Muscle of leg (tissue), 11 donors: ENCODE results near the gene MISP. TPM values are rescaled to one million over a fixed set of nuclear protein-coding genes. Genes with fewer than 3 reads are reported as not detected.

Experiments
- DNase-seq: peaks from one replicate; pipeline ENCODE4 v3.0.0; 2013
- H3K27ac ChIP-seq: one replicate; pipeline ENCODE4 v1.5.1; 2013; ENCODE audit warnings: mild to moderate bottlenecking, low read length, control low read depth
- H3K27me3 ChIP-seq: one replicate; pipeline ENCODE4 v1.6.1; 2013; ENCODE audit warnings: low read length; ENCODE audit not compliant: control insufficient read depth, insufficient read depth
- H3K36me3 ChIP-seq: one replicate; pipeline ENCODE4 v1.6.1; 2013; ENCODE audit warnings: low read length; ENCODE audit not compliant: control insufficient read depth, insufficient read depth
- H3K4me1 ChIP-seq: one replicate; pipeline ENCODE4 v1.6.1; 2013; ENCODE audit warnings: low read length; ENCODE audit not compliant: control insufficient read depth, insufficient read depth
- H3K4me3 ChIP-seq: one replicate; pipeline ENCODE4 v1.5.1; 2013; ENCODE audit warnings: low read length, control low read depth
- H3K9me3 ChIP-seq: replicated peaks from 2 replicates; pipeline ENCODE4 v1.6.1; 2013; ENCODE audit warnings: low read depth, low read length; ENCODE audit not compliant: control insufficient read depth
- WGBS: methylation state at CpG from one replicate; pipeline ENCODE4 v1.1.5; 2013; ENCODE audit warnings: missing lambda C conversion rate; ENCODE audit not compliant: insufficient coverage; 5-methylcytosine and 5-hydroxymethylcytosine counted together
- polyA plus RNA-seq, 8 donors: library from polyadenylated mRNA; unstranded; fragments of 120-200 nt; gene quantifications; one replicate each; pipeline versions ENCODE4 v1.2.1 to v1.2.3, GENCODE V29; 2013; ENCODE audit warnings: inconsistent platforms in 1 of 8, low replicate concordance in 1 of 8; ENCODE audit not compliant: insufficient read length in 8 of 8, insufficient read depth in 1 of 8
- total RNA-seq: library from RNA; stranded (reverse); fragments of 120-200 nt; gene quantifications from one replicate; pipeline ENCODE4 v1.2.4, GENCODE V29; 2013

The MISP gene
- total and polyA plus RNA-seq, 9 donors: 0.09 to 11.6 (median 0.16) TPM; not detected in 1

GRCh38 chr19:772063-772462, 21.2 kb downstream of the MISP start:
- no peaks in the 10 kb centered on the region for H3K9me3 ChIP-seq
- H3K36me3 ChIP-seq: no peaks in the 10 kb centered on the region
- no peak for DNase-seq
- 81% methylated on average over 4 of the region's 5 CpGs for WGBS
- H3K4me1 ChIP-seq: no peaks in the 10 kb centered on the region
- H3K27me3 ChIP-seq: peaks cover 3% of the 10 kb centered on the region
- H3K4me3 ChIP-seq: no peak overlapping the region
- no peak overlapping the region for H3K27ac ChIP-seq

DNA sequence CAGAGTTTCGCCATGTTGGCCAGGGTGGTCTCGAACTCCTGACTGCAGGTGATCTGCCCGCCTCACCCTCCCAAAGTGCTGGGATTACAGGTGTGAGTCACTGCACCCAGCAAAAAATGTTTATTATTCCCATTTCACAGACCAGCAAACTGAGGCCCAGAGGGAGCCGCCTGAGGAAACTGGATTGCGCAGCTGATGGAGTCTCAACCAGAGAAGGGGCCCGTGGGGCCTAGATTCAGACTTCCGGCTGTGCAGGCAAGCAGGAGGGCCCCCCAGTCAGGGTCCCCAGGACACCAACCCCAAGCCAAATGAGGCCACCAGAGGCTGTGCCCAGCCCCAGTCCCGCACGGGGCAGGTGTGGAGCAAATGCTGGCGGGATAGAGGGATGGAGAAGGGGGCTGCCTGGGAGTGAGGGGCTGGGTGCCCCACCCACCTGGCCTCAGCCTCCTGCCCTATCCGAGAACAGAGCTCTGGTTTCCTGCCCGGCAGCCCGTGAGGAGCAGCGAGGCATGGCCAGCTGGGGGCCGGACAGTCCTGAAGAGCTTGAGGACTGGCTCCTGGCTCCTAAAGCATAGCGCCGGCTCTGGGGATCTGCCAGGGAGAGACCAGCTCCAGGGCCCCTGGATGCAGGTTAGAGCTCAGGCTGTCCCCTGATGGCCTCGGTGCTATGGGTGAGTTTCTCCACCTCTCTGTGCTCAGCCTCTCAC, 22.0 kb downstream of the MISP start:
- Histone ChIP-seq H3K36me3 (no peaks in the 10 kb centered on the region), H3K27me3 (peaks cover 3% of the 10 kb centered on the region), H3K4me3 (no peak overlapping the region), H3K4me1 (no peaks in the 10 kb centered on the region), H3K27ac (no peak overlapping the region), H3K9me3 (no peaks in the 10 kb centered on the region)
- DNase-seq: no peak
- WGBS: 34% methylated on average over 9 of the region's 18 CpGs

GRCh38 chr19:776549-776948, 25.6 kb downstream of the MISP start:
- Histone ChIP-seq H3K36me3 (no peaks in the 10 kb centered on the region), H3K27ac (no peak overlapping the region), H3K4me3 (no peak overlapping the region), H3K27me3 (peaks cover 6% of the 10 kb centered on the region), H3K4me1 (peaks cover 6% of the 10 kb centered on the region), H3K9me3 (no peaks in the 10 kb centered on the region)
- WGBS: 75% methylated on average over 16 of the region's 18 CpGs
- DNase-seq: no peak

DNA sequence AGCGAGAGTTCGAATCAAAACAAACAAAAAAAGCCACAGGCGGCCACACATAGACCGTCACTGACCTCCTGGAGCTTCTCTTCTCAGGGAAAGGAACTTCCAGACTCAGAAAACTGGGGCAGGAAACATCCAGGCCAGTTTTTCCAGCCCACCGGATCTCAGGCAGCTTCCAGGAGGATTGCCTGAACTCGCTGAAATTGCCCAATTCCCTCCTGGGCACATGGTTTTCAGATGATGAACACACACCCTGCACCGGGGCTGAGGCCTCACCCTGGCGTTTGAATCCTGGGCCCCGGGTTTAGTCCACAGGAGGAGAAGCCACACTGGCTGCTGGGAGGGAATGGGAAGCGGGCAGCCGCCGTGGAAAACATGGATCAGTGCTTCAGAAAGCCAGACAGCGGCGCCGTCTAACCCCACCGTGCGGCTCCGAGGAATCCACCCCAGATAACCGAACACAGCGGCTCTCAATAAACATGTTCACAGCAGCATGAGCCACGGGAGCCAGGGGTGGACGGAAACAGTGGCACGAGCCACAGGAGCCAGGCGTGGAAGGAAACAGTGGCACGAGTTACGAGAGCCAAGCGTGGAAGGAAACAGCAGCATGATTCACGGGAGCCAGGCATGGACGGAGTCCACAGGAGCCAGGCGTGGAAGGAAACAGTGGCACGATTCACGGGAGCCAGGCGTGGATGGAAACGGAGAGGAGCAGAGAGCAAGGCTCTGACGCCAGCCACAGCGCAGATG, 28.2 kb downstream of the MISP start:
- Histone ChIP-seq H3K9me3 (no peaks in the 10 kb centered on the region), H3K36me3 (no peaks in the 10 kb centered on the region), H3K27ac (peak overlapping the region; percentile 29), H3K4me1 (peaks cover 18% of the 10 kb centered on the region), H3K4me3 (no peak overlapping the region), H3K27me3 (peaks cover 13% of the 10 kb centered on the region)
- WGBS: 34% methylated on average over 36 of the region's 36 CpGs
- peak; percentile 70 for DNase-seq

- H3K4me1 ChIP-seq: peaks cover 18% of the 10 kb centered on the region
- no peak overlapping the region for H3K27ac ChIP-seq
- H3K9me3 ChIP-seq: no peaks in the 10 kb centered on the region
- DNase-seq: no peak
- 70% methylated on average over 15 of the region's 15 CpGs for WGBS
- no peak overlapping the region for H3K4me3 ChIP-seq
- no peaks in the 10 kb centered on the region for H3K36me3 ChIP-seq
- peaks cover 13% of the 10 kb centered on the region for H3K27me3 ChIP-seq
Measured at GRCh38 chr19:780935-781334, 30.0 kb downstream of the MISP start.

DNA sequence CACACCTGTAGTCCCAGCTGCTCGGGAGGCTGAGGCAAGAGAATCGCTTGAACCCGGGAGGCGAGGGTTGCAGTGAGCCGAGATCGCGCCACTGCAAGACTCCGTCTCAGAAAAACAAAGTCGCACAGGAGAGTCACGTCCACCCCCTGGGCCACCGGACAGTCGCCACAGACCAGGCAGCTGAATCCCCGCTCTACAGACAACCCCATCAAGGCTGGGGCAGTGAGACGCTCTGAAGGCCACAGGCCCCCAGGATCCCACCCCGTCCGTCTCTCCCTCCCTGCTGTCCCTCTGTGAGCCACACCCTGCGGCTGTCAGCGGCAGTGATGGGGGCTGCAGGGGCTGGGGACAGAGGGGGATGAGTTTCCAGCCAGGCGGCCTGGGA, 30.9 kb downstream of the MISP start:
- WGBS: 95% methylated on average over 9 of the region's 19 CpGs
- Histone ChIP-seq H3K4me1 (peaks cover 18% of the 10 kb centered on the region), H3K27ac (peak overlapping the region; percentile 29), H3K27me3 (peaks cover 13% of the 10 kb centered on the region), H3K36me3 (no peaks in the 10 kb centered on the region), H3K4me3 (no peak overlapping the region), H3K9me3 (no peaks in the 10 kb centered on the region)
- no peak for DNase-seq

- Histone ChIP-seq H3K9me3 (no peaks in the 10 kb centered on the region), H3K27me3 (peaks cover 13% of the 10 kb centered on the region), H3K4me1 (peaks cover 18% of the 10 kb centered on the region), H3K36me3 (no peaks in the 10 kb centered on the region), H3K4me3 (no peak overlapping the region), H3K27ac (peak overlapping the region; percentile 82)
- no peak for DNase-seq
- 23% methylated on average over 17 of the region's 29 CpGs for WGBS
Measured at GRCh38 chr19:782185-782877, 31.4 kb downstream of the MISP start.

DNA sequence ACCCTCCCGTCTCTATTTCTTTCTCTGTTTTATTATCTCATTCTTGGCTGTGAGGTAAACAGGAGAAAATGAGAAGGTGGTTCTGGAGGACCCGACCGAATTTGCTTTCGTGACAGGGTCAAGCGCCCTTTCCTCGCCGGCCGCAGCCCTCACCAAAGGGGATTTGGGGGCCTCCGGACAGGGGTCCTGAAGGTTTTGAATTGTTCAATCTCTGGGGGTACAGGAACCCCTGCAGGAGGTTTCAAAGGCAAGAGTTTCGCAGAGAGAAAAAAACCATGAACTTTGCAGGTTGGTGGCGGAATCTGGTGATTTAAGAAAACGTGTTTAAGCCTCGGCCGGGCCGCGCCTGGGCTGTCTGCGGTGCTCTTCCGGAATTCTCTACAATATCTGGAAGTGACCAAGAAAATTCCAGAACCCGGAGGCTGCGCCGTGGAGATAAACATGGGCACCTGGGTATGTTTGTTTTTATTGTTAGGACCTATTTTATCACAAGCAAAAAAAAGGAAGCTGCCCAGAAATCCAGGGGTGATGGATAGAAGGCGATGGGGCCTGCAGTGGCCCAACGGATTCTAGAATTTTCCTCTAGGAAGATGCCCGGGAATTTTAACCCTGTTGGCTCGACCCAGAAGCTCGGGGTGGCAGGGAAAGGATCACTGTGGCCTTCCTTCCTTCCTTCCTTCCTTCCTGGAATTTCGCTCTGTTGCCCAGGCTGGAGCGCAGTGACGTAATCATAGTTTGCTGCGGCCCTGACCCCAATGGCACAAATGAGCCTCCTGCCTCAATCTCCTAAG, 32.2 kb downstream of the MISP start:
- Histone ChIP-seq H3K27me3 (peaks cover 13% of the 10 kb centered on the region), H3K9me3 (no peaks in the 10 kb centered on the region), H3K27ac (peak overlapping the region; percentile 82), H3K4me1 (peaks cover 21% of the 10 kb centered on the region), H3K4me3 (no peak overlapping the region), H3K36me3 (no peaks in the 10 kb centered on the region)
- 62% methylated on average over 22 of the region's 30 CpGs for WGBS
- no peak for DNase-seq

DNA sequence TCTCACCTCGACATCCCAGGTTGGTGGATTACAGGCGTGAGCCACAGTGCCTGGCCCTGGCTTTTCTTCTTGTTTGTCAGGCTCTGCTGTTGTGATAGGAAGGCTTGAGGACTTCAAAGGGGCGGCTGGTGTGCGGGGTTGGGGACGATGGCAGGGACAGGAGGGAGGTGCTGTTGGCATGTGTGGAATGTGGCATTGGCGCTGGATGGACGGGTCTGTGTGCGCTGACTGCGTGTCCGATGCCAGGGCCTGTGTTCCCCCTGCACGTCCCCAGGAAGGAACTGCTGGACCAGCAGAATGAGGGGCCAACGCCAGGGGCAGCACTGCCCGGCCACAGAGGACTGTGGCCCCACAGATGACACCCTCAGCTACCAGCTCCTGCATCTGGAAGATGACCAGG, 33.6 kb downstream of the MISP start:
- DNase-seq: no peak
- 89% methylated on average over 10 of the region's 13 CpGs for WGBS
- Histone ChIP-seq H3K4me3 (no peak overlapping the region), H3K27ac (no peak overlapping the region), H3K36me3 (no peaks in the 10 kb centered on the region), H3K9me3 (no peaks in the 10 kb centered on the region), H3K27me3 (peaks cover 6% of the 10 kb centered on the region), H3K4me1 (peaks cover 33% of the 10 kb centered on the region)
